HG03060 (cell line): ENCODE results near the gene GRAMD2B.

Source experiments
- ATAC-seq: cut with Tn5 transposase; IDR thresholded peaks from one replicate; pipeline ENCODE4 v1.9.1; 2021; ENCODE audit warnings: low read depth, moderate number of reproducible peaks; ENCODE audit not compliant: unreplicated experiment

GRAMD2B gene

GRCh38 chr5:126526493-126526892 lies 103.3 kb downstream of the GRAMD2B start:
- no peak for ATAC-seq

DNA sequence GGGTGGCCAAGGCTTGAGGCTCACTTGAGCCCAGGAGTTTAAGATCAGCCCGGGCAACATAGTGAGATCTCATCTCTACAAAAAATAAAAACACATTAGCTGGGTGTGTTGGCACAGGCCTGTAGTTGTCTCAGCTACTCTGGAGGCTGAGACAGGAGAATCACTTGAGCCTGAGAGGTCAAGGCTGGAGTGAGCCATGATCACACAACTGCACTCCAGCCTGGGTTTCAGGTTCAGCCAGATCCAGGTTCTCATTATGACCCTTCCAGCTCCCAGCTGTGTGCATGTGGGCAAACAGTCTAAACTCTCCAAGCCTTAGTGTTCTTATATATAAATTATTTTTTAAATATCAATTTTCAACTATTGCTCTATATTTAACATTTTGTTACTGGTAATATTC lies 103.9 kb downstream of the GRAMD2B start:
- no peak for ATAC-seq

DNA sequence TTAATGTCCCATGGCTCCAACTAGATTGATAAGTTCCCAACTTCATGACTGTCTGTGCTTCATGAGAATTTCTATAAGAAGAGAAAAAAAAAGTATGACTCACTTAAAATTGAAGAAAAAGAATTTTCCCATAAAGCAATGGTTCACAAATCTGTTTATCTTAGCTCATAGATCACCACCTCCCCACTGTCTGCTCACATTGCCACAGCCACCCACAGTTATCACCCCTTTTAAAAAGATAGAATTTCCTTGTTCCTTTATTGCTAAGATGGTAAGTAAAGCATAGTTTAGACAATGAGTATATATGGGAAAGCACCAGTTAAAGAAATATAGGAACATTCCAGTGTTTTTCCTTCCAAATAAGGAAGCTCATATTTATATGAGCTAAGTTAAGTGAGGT lies 104.7 kb downstream of the GRAMD2B start:
- no peak for ATAC-seq

GRCh38 chr5:126531543-126532120 lies 108.4 kb downstream of the GRAMD2B start:
- no peak for ATAC-seq

DNA sequence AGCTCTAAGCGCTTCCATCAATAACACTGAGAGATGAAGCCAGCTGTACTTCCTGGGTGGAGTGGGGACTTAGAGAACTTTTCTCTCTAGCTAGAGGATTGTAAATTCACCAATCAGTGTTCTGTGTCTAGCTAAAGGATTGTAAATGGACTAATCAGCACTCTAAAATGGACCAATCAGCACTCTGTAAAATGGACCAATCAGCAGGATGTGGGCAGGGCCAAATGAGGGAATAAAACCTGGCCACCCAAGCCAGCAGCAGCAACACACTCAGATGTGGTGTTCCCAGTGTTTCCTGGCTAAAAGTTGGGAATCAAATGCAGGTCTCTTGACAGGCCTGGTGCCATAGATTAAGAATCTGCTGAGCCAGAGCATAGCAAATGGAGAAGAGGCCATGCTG lies 111.3 kb downstream of the GRAMD2B start:
- ATAC-seq, result no peak

GRCh38 chr5:126535856-126536545 lies 112.8 kb downstream of the GRAMD2B start:
- ATAC-seq, result no peak

- no peak for ATAC-seq
Observed at GRCh38 chr5:126536874-126537273, 113.7 kb downstream of the GRAMD2B start.

- ATAC-seq, result no peak
Observed at GRCh38 chr5:126538579-126538978, 115.4 kb downstream of the GRAMD2B start.

- ATAC-seq, result no peak
Observed at GRCh38 chr5:126540631-126541030, 117.4 kb downstream of the GRAMD2B start.

DNA sequence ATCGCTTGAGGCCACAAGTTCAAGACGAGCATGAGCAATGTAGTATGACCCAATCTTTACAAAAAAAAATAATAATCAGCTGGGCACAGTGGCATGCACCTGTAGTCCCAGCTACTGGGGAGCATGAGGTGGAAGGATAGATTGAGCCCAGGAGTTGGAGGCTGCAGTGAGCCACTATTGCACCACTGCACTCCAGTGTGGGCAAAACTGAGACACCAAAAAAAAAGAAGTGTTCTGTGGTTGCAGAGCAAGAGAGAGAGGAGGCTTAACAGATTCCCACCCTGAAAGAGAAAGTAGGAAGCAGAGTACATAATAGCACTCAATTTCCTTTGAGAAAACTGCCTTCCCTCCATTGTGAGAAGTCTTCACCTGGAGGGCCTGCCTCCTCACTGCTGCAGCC lies 119.2 kb downstream of the GRAMD2B start:
- no peak for ATAC-seq

GRCh38 chr5:126543009-126543408 lies 119.8 kb downstream of the GRAMD2B start:
- no peak for ATAC-seq

- no peak for ATAC-seq
Observed at GRCh38 chr5:126543660-126544059, 120.5 kb downstream of the GRAMD2B start.
